ENCODE measurements around the gene DHRS3. TPM values are rescaled to one million over a fixed set of nuclear protein-coding genes. Genes with fewer than 3 reads are reported as not detected.
A peak's percentile ranks its signal among the peaks of the same experiment; 100 is the strongest.

The DHRS3 gene
- total RNA-seq, 1 experiment from 2014 or later: 54.5 TPM

DNA sequence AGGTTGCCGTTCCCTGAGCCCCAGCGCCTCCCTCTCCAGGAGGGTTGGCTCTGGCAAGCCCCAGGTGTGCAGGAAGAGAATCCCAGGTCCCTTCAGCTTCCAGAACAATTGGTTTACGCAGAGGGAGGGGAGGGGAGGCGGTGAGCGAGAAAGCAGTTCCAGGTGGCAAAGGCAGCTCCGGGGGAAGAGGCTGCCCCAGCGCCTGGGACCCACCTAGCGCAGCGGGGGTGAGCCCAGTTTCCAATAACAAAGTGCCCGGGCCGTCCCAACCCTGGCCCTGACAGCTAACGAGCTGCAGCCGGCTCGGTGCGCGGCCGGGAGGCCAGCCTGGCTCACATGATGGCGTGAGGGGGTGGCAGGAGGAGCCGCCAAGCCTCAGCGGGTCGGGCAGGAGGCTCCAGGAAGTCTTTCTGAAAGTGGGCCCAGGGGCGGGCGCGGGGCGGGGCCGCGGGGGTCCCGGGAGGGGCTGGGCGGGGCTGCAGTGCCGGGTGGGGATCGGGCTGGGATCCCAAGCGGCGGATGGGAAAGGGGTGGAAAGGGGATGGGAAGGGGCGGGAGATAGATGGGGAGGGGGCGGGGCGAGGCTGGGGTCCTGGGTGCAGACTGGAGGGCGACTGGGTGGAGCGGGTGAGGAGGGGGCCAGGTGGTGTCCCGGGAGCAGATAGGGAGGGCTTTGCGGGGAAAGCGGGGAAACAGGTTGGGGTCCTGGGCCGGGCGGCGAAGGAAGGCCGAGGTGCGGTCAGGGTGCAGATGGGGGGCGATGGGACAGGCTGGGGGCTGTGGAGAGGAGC lies 22.8 kb downstream of the DHRS3 start:
- no CpG with 5 or more reads among the region's 47 CpGs for WGBS (ENCODE audit: extremely low coverage, insufficient read length, low lambda C conversion rate)
- H3K36me3 Mint-ChIP-seq (ENCODE audit: insufficient read depth in 1 of 3, low read depth in 3 of 3): peaks cover 0 to 23% (median 10%) of the 10 kb centered on the region in 3 experiments; a peak in 4 of 7 replicates
- H3K9me3 Mint-ChIP-seq: no peaks in the 10 kb centered on the region; a peak in 1 of 5 replicates
- H4K20me1 ChIP-seq (ENCODE audit: control insufficient read depth, insufficient read depth, insufficient read length): no peaks in the 10 kb centered on the region
- H3K79me2 ChIP-seq (ENCODE audit: insufficient read depth, low read length): no peaks in the 10 kb centered on the region
- DNase-seq: peak; percentile 96
- H3K23me2 ChIP-seq (ENCODE audit: insufficient read length, low read depth, low read length, poor library complexity, severe bottlenecking): peaks cover 13% of the 10 kb centered on the region
- no peak overlapping the region for H4K5ac ChIP-seq (ENCODE audit: insufficient read length, low read depth, low read length)
- H3K4ac ChIP-seq (ENCODE audit: low read depth, low read length): no peak overlapping the region
- no peak overlapping the region for H2AK5ac ChIP-seq (ENCODE audit: insufficient read length, low read length)
- H2AFZ ChIP-seq (ENCODE audit: low read length): no peak overlapping the region
- H3T11ph ChIP-seq (ENCODE audit: low read length): no peak overlapping the region
- H2BK120ac ChIP-seq (ENCODE audit: low read depth, low read length, poor library complexity, severe bottlenecking): no peak overlapping the region
- H3K23ac ChIP-seq (ENCODE audit: insufficient read length, low read depth, low read length): no peak overlapping the region
- H3K9ac ChIP-seq (ENCODE audit: extremely low read depth, insufficient read length, low read length): no peak overlapping the region
- H2BK5ac ChIP-seq (ENCODE audit: insufficient read length, low read length): no peak overlapping the region
- no peak overlapping the region for H2BK15ac ChIP-seq (ENCODE audit: low read depth, low read length)
- no peaks in the 10 kb centered on the region for H3K9me3 ChIP-seq (ENCODE audit: control insufficient read depth, low read depth, low read length)
- H3K14ac ChIP-seq (ENCODE audit: insufficient read depth, low read length): 0 out of 2 replicates have a peak overlapping the region, but pooled peaks have one; percentile 77
- H3K4me1 Mint-ChIP-seq: peaks cover 48 to 49% of the 10 kb centered on the region in 2 experiments
- no peaks in the 10 kb centered on the region for H3K79me1 ChIP-seq (ENCODE audit: insufficient read depth, low read depth, low read length, poor library complexity, severe bottlenecking)
- H3K4me1 ChIP-seq (ENCODE audit: insufficient read depth, low read length): peaks cover 6% of the 10 kb centered on the region; the same call in 1 of the 2 replicates
- no peak overlapping the region for H4K8ac ChIP-seq (replicated peaks; ENCODE audit: insufficient read length, low read depth, low read length)
- peak overlapping the region; percentile 78 for H3K4me2 ChIP-seq (ENCODE audit: insufficient read depth, insufficient read length, low read length)
- no peak overlapping the region for H2BK12ac ChIP-seq (ENCODE audit: insufficient read length, low read depth, low read length)
- no peak overlapping the region for H3K56ac ChIP-seq (ENCODE audit: insufficient read length, low read depth, low read length)
- TF ChIP-seq, protein P1, sequence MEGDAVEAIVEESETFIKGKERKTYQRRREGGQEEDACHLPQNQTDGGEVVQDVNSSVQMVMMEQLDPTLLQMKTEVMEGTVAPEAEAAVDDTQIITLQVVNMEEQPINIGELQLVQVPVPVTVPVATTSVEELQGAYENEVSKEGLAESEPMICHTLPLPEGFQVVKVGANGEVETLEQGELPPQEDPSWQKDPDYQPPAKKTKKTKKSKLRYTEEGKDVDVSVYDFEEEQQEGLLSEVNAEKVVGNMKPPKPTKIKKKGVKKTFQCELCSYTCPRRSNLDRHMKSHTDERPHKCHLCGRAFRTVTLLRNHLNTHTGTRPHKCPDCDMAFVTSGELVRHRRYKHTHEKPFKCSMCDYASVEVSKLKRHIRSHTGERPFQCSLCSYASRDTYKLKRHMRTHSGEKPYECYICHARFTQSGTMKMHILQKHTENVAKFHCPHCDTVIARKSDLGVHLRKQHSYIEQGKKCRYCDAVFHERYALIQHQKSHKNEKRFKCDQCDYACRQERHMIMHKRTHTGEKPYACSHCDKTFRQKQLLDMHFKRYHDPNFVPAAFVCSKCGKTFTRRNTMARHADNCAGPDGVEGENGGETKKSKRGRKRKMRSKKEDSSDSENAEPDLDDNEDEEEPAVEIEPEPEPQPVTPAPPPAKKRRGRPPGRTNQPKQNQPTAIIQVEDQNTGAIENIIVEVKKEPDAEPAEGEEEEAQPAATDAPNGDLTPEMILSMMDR (conservative IDR thresholded peaks at IDR 0.05): no peak
- peak overlapping the region; percentile 70 to 89 for H3K4me3 Mint-ChIP-seq
- H2BK20ac ChIP-seq (ENCODE audit: low read depth, low read length, poor library complexity, severe bottlenecking): no peak overlapping the region
- H4K91ac ChIP-seq (ENCODE audit: insufficient read length, low read depth, low read length): no peak overlapping the region
- H3K27me3 Mint-ChIP-seq (ENCODE audit: low read depth): peaks cover 26% of the 10 kb centered on the region
- peak overlapping the region; percentile 62 to 92 (median 91); a peak in 6 of 7 replicates for H3K27ac Mint-ChIP-seq
- no peak overlapping the region for H3K18ac ChIP-seq (ENCODE audit: insufficient read length, low read depth, low read length)
- H3K27ac ChIP-seq (ENCODE audit: insufficient read length, low read depth, low read length): no peak overlapping the region
- H3K27me3 ChIP-seq (ENCODE audit: insufficient read depth, low read length): no peaks in the 10 kb centered on the region; the same call in 1 of the 2 replicates

Measured in H9 (cell line).